ENCODE data around the gene OGDH. TPM values are rescaled to one million over a fixed set of nuclear protein-coding genes. Genes with fewer than 3 reads are reported as not detected.
"Not testable (repeated sequence)": the region's sequence is repeated elsewhere in the genome, so short reads cannot be mapped to it uniquely, and the experiment has no call there.

Gene OGDH
- polyA plus RNA-seq, 3 donors = 22.7 to 71.7 (median 31.9) TPM

GRCh38 chr7:44574287-44574872, 32.0 kb upstream of the OGDH start:
- 23 to 33% (median 33%) methylated on average over 18 of the region's 18 CpGs for WGBS, 3 donors
- peak overlapping the region; percentile 42 for H3K27ac ChIP-seq (ENCODE audit: low read depth, low read length)

- no peak overlapping the region for H3K27ac ChIP-seq (ENCODE audit: low read depth, low read length)
Measured at GRCh38 chr7:44575054-44575453, 31.4 kb upstream of the OGDH start.

GRCh38 chr7:44576228-44576627, 30.2 kb upstream of the OGDH start:
- H3K27ac ChIP-seq (ENCODE audit: low read depth, low read length) = no peak overlapping the region
- 67 to 80% (median 78%) methylated on average over 2 of the region's 2 CpGs for WGBS, 3 donors

GRCh38 chr7:44580945-44581878, 25.2 kb upstream of the OGDH start:
- 8 to 21% (median 18%) methylated on average over 29 to 30 of the region's 30 CpGs for WGBS, 3 donors
- H3K27ac ChIP-seq (ENCODE audit: low read depth, low read length) = no peak overlapping the region

GRCh38 chr7:44581879-44582603, 24.4 kb upstream of the OGDH start, which contains the start of gene TMED4:
TMED4 (minus strand) TSS chr7:44582231; CDS start chr7:44582206, 25 bp downstream.
- H3K27ac ChIP-seq (ENCODE audit: low read depth, low read length) = peak within 1 kb of the TSS; percentile 89
- 0% methylated on average over 52 to 71 of the region's 71 CpGs for WGBS, 3 donors

- WGBS, 3 donors = 81 to 91% (median 90%) methylated on average over 13 of the region's 13 CpGs
- H3K27ac ChIP-seq (ENCODE audit: low read depth, low read length) = no peak overlapping the region
Measured at GRCh38 chr7:44583146-44583865, 23.1 kb upstream of the OGDH start.

- WGBS, 3 donors = 19 to 27% (median 25%) methylated on average over 6 of the region's 6 CpGs
- H3K27ac ChIP-seq (ENCODE audit: low read depth, low read length) = no peak overlapping the region
Measured at GRCh38 chr7:44587843-44588711, 18.4 kb upstream of the OGDH start.

GRCh38 chr7:44590910-44591309, 15.5 kb upstream of the OGDH start:
- 74 to 100% (median 77%) methylated on average over 1 of the region's 1 CpG for whole genome bisulfite sequencing, 3 donors

GRCh38 chr7:44595934-44596635, 10.3 kb upstream of the OGDH start:
- H3K27ac ChIP-seq (ENCODE audit: low read depth, low read length) = no peak overlapping the region
- WGBS, 3 donors = 74 to 80% (median 75%) methylated on average over 5 of the region's 5 CpGs

More at GRCh38 chr7:44590910-44591309, 15.5 kb upstream of the OGDH start:
- no peak overlapping the region for H3K27ac ChIP-seq (ENCODE audit: low read depth, low read length)

GRCh38 chr7:44597181-44597580, 9.2 kb upstream of the OGDH start:
- H3K27ac ChIP-seq (ENCODE audit: low read depth, low read length) = not testable (repeated sequence)
- WGBS, 3 donors = 90 to 94% (median 91%) methylated on average over 8 of the region's 8 CpGs

- H3K27ac ChIP-seq (ENCODE audit: low read depth, low read length) = no peak overlapping the region
- 69 to 75% (median 70%) methylated on average over 3 of the region's 3 CpGs for WGBS, 3 donors
Measured at GRCh38 chr7:44599222-44599621, 7.2 kb upstream of the OGDH start.

- no peak overlapping the region for H3K27ac ChIP-seq (ENCODE audit: low read depth, low read length)
- WGBS, 3 donors = 56 to 83% (median 75%) methylated on average over 1 of the region's 1 CpG
Measured at GRCh38 chr7:44602576-44602910, 3.9 kb upstream of the OGDH start.

GRCh38 chr7:44603193-44603592, 3.2 kb upstream of the OGDH start:
- WGBS, 3 donors = 71 to 82% (median 73%) methylated on average over 6 of the region's 6 CpGs
- H3K27ac ChIP-seq (ENCODE audit: low read depth, low read length) = no peak overlapping the region

- H3K27ac ChIP-seq (ENCODE audit: low read depth, low read length) = no peak overlapping the region
- 53 to 87% (median 58%) methylated on average over 2 of the region's 2 CpGs for WGBS, 3 donors
Measured at GRCh38 chr7:44604941-44605340, 1.5 kb upstream of the OGDH start.

GRCh38 chr7:44607141-44608068, 978 bp downstream of the OGDH start:
- no peak overlapping the region for H3K27ac ChIP-seq (ENCODE audit: low read depth, low read length)
- 46 to 47% (median 47%) methylated on average over 35 of the region's 35 CpGs for WGBS, 3 donors
